HG02759 (cell line): ENCODE measurements around the gene RBX1.
A peak's percentile ranks its signal among the peaks of the same experiment; 100 is the strongest.
"Not testable (repeated sequence)": the region's sequence is repeated elsewhere in the genome, so short reads cannot be mapped to it uniquely, and the experiment has no call there.

Experiments
- ATAC-seq: cut with Tn5 transposase; IDR thresholded peaks from one replicate; pipeline ENCODE4 v1.9.1; 2021; ENCODE audit warnings: mild to moderate bottlenecking, moderate library complexity; ENCODE audit not compliant: unreplicated experiment

RBX1 gene

DNA sequence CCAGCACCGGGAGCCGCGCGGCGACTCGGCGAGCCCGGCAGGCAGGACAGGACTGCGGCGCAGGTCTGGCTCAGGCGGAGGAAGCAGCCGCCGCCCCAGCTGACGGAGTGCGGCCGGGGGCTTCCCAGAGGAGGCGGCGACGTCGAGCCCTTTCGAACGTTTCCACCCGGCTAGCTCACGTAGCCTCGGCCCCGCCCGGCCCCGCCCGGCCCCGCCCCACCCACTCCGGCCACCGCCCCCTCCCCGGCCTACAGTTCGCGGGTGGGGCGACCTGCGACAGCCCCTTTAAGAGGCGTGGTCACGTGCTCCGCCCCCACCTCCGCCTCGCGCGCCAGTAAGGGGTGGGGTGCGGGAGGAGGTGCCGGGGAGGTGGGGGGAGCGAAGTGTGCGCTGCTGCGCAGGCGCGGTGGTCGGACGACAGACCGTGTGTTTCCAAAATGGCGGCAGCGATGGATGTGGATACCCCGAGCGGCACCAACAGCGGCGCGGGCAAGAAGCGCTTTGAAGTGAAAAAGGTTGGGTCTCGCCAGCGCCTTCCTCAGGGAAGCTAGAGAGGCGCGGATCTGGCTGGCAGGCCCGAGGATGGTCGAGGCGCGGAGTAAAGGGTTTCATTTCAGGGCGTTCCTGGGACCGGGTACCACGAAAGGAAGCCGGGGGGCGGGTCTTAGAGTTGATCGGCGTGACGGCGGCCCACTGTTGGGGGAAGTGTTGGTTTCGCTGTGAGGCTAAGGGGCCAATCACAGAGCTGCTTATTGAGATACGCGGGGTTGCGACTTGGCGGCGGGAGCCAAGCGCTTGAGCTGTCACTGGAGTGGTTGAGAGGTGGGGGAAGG is at the start of gene RBX1:
Gene RBX1, plus strand, starts transcription at position 417 of the 833 bp plus-strand sequence. Its CDS starts 21 bp downstream, at position 438.
- ATAC-seq: peak; percentile 79

DNA sequence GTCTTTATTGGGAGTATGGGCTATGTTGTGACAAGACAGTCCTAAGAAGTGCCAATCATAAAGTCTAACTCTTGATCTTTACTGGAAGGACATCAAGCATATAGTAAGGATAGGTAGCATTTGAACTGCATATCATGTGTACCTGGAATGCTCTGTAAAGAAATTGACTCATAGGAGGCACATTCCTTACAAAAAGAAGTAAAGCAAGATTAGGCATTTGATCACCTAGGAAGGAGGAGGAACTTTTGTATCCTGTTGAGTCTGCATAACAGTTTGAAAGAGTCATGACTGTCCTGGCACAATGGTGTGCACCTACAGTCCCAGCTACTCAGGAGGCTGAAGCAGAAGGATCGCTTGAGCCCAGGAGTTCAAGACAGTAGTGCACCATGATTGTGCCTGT is 47.1 kb upstream of the RBX1 start:
- ATAC-seq: no peak

- no peak for ATAC-seq
These were observed 42.3 kb upstream of the RBX1 start for GRCh38 chr22:40908895-40909294.

- ATAC-seq: no peak
These were observed 39.4 kb upstream of the RBX1 start for GRCh38 chr22:40911772-40912171.

DNA sequence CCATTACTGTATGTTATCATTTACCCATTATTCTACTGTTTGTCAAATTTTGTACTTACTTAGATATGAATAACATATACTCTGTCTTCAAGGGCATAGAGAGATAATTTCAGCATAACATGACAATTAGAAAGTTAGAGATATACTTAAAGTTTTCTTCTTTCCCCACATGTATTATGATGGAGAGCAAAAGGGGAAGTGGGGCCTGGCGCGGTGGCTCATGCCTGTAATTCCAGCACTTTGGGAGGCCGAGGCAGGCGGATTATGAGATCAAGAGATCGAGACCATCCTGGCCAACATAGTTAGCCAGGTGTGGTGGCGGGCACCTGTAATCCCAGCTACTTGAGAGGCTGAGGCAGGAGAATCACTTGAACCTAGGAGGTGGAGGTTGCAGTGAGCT is 38.2 kb upstream of the RBX1 start:
- ATAC-seq: not testable (repeated sequence)

DNA sequence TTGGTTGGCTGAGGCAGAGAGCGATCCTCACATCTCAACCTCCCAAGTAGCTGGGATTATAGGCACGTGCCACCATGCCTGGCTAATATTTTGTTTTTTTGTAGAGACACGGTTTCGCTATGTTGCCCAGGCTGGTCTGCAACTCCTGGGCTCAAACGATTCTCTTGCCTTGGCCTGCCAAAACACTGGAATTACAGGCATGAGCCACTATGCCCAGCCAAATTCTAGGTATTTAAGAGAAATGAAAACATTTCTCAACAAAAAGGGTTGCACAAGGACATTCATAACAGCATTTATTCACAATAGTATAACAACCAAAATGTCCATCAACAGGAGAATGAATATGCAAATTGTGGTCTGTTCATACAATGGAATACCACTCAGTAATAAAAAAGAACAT is 31.7 kb upstream of the RBX1 start:
- no peak for ATAC-seq

DNA sequence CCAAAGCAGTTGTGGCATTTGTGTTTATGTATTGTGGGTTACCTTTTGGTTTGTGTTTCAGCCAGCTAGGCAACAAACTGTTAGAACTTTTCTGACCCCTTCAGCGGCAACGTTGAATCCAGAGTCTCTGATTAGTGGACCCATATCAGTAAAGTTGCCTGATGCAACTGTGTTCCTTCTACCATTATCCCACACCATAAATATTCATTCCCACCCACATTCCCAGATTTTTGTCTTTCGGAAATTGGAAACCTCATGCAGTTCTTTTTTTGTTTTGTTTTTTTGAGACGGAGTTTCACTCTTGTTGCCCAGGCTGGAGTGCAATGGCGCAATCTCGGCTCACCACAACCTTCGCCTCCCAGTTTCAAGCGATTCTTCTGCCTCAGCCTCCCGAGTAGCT is 30.7 kb upstream of the RBX1 start:
- ATAC-seq: no peak

DNA sequence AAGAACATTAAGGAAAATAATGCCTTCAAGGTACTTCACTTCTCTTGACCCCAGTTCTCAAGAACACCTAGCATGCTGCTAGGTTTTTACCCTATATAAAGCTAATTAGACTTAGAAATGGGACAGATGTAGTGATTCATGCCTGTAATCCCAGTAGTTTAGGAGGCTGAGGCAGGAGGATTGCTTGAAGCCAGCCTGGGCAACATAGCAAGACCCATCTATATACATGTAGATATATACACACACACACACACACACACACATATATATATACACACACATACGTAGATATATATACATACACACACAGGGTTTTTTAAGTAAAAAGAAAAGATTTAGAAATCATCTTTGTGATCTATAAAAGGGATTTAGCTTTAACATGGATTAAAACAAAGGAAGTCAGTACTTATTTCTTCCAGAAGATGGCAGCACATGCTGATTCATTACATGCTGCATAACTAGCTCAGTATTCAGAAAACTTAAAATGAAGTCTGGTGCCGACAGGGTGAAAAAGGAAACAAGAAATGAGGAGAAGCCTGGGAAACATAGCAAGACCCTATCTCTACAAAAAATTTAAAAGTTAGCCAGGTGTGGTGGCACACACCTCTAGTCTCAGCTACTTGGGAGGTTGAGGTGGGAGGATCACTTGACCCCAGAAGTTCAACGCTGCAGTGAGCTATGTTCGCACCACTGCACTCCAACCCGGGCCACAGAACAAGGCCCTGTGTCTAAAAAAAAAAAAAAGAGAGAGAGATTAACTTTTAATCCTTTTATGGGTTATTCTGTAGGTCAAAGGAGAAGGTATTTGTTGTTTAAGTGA is 28.5 kb upstream of the RBX1 start:
- no peak for ATAC-seq

GRCh38 chr22:40928657-40929056 is 22.5 kb upstream of the RBX1 start:
- ATAC-seq: no peak

DNA sequence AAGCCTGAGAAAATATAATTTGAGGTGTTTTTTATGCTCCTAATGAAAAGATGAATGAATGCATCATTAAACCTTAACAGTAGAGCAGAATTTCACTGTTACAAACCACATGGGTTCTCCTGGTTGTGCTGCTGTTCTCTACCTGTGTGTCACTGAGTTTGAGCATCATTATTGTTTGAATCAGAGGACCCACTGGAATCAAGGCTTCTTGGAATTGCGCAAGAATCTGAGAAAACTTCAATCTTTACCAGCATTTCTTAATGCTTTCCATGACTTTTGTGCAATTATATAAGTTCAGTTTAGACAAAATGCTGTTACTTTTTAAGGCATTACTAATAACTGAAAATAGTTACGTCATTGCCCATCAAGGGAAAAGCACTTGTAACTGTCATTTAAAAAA is 18.8 kb upstream of the RBX1 start:
- no peak for ATAC-seq

GRCh38 chr22:40939202-40939601 is 12.0 kb upstream of the RBX1 start:
- no peak for ATAC-seq

- ATAC-seq: no peak
These were observed 822 bp downstream of the RBX1 start for GRCh38 chr22:40951795-40952605.

GRCh38 chr22:40953471-40953870 is 2.3 kb downstream of the RBX1 start:
- no peak for ATAC-seq

DNA sequence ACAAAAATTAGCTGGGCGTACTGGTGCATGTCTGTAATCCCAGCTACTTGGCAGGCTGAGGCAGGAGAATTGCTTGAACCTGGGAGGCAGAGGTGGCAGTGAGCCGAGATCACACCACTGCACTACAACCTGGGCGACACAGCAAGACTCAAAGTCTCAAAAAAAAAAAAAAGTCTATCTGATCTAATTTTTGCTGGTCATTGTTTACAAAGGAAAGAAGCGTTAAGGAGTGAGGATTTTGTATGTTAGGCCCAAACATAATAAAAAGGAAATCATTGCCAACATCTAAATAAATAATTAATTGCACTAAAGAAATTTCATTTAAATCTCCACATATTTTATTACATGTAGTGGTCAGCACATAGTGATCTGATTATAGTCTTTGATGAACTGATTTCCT is 2.9 kb downstream of the RBX1 start:
- ATAC-seq: no peak

- no peak for ATAC-seq
These were observed 4.4 kb downstream of the RBX1 start for GRCh38 chr22:40955571-40955970.

GRCh38 chr22:40957601-40958000 is 6.4 kb downstream of the RBX1 start:
- no peak for ATAC-seq

DNA sequence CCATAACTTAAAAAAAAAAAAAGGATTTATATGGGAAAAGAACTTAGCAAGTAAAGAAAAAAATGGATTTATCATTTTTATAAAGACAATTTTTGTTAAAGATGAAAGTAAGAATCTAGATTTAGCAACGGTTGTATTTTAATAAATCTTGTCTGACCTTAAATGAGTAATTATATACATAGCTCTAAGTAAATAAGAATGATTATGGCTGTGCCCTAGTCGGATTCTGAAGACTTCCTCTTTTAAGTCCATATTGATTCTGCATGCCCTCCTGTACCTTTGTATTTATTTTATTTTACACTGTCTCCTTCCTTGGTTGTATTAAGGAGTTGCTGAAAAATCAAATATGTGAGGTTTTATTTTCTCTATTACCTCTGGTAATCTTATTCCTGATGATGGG is 7.1 kb downstream of the RBX1 start:
- no peak for ATAC-seq

DNA sequence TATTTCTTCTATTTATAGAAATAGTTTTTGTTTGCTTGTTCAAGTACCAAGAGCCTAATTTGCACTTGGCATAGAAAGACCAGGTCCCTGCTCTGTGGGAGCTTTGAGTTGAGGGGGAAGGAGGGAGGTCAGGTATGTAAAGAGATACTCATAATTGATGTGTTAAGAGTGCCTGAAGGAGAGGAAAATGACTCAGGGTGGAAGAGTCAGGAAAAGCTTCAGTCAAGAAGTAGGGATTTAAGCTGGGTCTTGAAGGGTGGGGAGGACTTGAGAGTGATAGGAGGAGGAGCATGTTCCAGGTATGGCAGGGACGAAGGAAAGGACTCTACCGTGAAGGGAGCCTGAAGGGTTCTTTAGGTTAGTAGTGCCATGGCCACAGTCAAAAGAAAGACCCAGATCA is 9.0 kb downstream of the RBX1 start:
- ATAC-seq: no peak

- ATAC-seq: no peak
These were observed 15.0 kb downstream of the RBX1 start for GRCh38 chr22:40965936-40966725.

DNA sequence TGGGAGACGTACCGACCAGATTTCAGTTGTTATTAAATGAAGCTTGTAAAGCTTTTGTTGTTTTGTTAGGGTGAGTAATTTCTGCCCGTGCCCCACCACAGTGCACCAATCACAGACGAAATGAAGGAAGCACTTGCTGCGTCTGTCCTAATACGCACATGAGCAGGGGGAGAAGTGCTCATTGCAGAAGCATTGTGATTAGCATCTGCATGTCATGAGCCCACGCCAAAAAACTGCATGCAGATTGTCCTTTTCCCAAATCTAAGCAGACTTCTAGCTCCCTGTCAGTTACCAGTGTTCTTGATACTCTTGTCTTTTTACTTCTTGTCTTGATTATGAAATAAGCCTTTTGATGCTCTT is 15.5 kb downstream of the RBX1 start:
- ATAC-seq: no peak
